HEK293 (cell line): ENCODE results near the gene CYP39A1.

Experiments
- ZBTB1 ChIP-seq: fragments of 450-650 bp; formaldehyde crosslinking; IDR thresholded peaks from 2 replicates; pipeline ENCODE4 v1.5.1; 2016; ENCODE audit warnings: missing biosample characterization, missing genetic modification characterization
- ZBTB48 ChIP-seq: fragments of 450-650 bp; formaldehyde crosslinking; IDR thresholded peaks from 2 replicates; pipeline ENCODE4 v1.5.1; 2016; ENCODE audit warnings: missing biosample characterization, missing genetic modification characterization
- ZFP3 ChIP-seq: fragments of 450-650 bp; formaldehyde crosslinking; IDR thresholded peaks from 2 replicates; pipeline ENCODE4 v1.5.1; 2016; ENCODE audit warnings: low read depth, missing biosample characterization, missing genetic modification characterization
- ZNF121 ChIP-seq: fragments of 450-650 bp; formaldehyde crosslinking; IDR thresholded peaks from 2 replicates; pipeline ENCODE4 v1.5.1; 2016; ENCODE audit warnings: missing biosample characterization, missing genetic modification characterization
- ZNF768 ChIP-seq: fragments of 450-650 bp; formaldehyde crosslinking; IDR thresholded peaks from 2 replicates; pipeline ENCODE4 v1.5.1; 2018; ENCODE audit warnings: missing biosample characterization, mild to moderate bottlenecking, missing genetic modification characterization

DNA sequence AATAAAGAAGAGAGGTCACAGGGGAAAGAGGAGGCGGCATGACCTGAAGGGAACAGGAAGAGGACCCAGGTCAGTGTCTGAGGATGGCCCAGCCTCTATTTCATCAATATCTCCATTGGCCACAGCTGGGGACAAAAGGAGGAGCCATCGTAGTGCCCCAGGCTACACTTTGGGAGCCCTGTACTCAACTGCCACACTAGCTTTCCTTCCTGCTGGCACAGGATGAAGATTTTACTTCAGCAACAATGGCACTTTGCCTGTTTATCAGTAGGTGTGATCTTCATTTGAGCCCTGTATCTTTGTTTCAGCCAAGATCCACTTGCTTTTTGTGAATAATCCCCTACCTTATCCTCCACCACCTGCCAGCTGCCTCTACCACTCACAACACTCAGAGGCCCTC, 126.0 kb downstream of the CYP39A1 start:
- TF ChIP-seq ZNF768 (tag by site-specific recombination) (no peak), ZFP3 (no peak), ZNF121 (no peak), ZBTB1 (tag by site-specific recombination) (no peak), ZBTB48 (tag by site-specific recombination) (no peak)
